ENCODE results near the gene SLC26A11.

GRCh38 chr17:80213643-80213975 is 6.6 kb upstream of the SLC26A11 start:
- TF ChIP-seq CTCF (IDR thresholded peaks at IDR 0.05): no peak
- no peak for TF ChIP-seq POLR2A (IDR thresholded peaks at IDR 0.05)
